Activated B cell treated with CpG ODN at 0.5 μM for 24 hours (primary cell): ENCODE measurements around the gene ZNF674. TPM values are rescaled to one million over a fixed set of nuclear protein-coding genes. Genes with fewer than 3 reads are reported as not detected.

Source experiments
- ATAC-seq: fragments of 200-7000 bp; cut with Tn5 transposase; one replicate; pipeline ENCODE4 v1.10.0; 2021; ENCODE audit warnings: low read depth, mild to moderate bottlenecking, moderate library complexity
- CTCF ChIA-PET: fragments of 350-600 bp; sonication (Branson Sonifier 250); formaldehyde crosslinking; loops from one replicate; lab custom pipeline; 2021; ENCODE audit warnings: antibody characterized with exemption; lab: Charles Lee
- POLR2A ChIA-PET: fragments of 350-600 bp; sonication (Branson Sonifier 250); formaldehyde crosslinking; loops from one replicate; lab custom pipeline; 2021; ENCODE audit warnings: antibody characterized with exemption; lab: Charles Lee
- DNase-seq: peaks from one replicate; pipeline ENCODE4 v3.0.0; 2022
- H3K27ac Mint-ChIP-seq: one replicate; pipeline ENCODE4 v1.8.0; 2020; ENCODE audit warnings: mixed read lengths
- H3K27me3 Mint-ChIP-seq: one replicate; pipeline ENCODE4 v1.8.0; 2021; ENCODE audit warnings: mixed read lengths
- H3K36me3 Mint-ChIP-seq: one replicate; pipeline ENCODE4 v1.8.0; 2021; ENCODE audit warnings: low read depth, mixed read lengths
- H3K4me1 Mint-ChIP-seq: one replicate; pipeline ENCODE4 v1.8.0; 2021; ENCODE audit warnings: mixed read lengths
- H3K4me3 Mint-ChIP-seq: one replicate; pipeline ENCODE4 v1.8.0; 2020; ENCODE audit warnings: mild to moderate bottlenecking, mixed read lengths
- H3K9me3 Mint-ChIP-seq: one replicate; pipeline ENCODE4 v1.8.0; 2020; ENCODE audit warnings: mixed read lengths
- intact Hi-C: fragments of 100-400 bp; cut with micrococcal nuclease; formaldehyde crosslinking; loops from one replicate; pipeline ENCODE4 v1.15.1; 2024
- total RNA-seq: library from RNA; stranded (reverse); gene quantifications from 2 replicates; pipeline ENCODE4 v1.2.3, GENCODE V29; 2022
- TF ChIP-seq, protein P1 (sequence below): fragments of 200-600 bp; IDR thresholded peaks from one replicate; pipeline ENCODE4 v1.8.0; 2022; ENCODE audit warnings: antibody characterized with exemption, mild to moderate bottlenecking

The ZNF674 gene
- total RNA-seq, 1 donor from 2014 or later: 1.6 TPM

GRCh38 chrX:46574774-46575381 is 29.7 kb upstream of the ZNF674 start:
- Mint-ChIP-seq H3K4me1 (peaks cover 52% of the 10 kb centered on the region), H3K36me3 (peaks cover 26% of the 10 kb centered on the region), H3K27ac (no peak overlapping the region), H3K4me3 (peak overlapping the region; percentile 85), H3K27me3 (no peaks in the 10 kb centered on the region), H3K9me3 (no peaks in the 10 kb centered on the region)
- peak; percentile 30 for DNase-seq
- intact Hi-C loops: loop anchor here (5.0 kb wide), 4 partner anchors 52 to 392 kb away; partner anchors contain the start of gene SLC9A7
- ChIA-PET CTCF (no interaction called here), POLR2A (interaction anchor here (0.8 to 1.0 kb wide), 2 partner anchors 61 to 67 kb away, joined by 3 to 4 read pairs; no protein-coding TSS in a partner anchor)
- ATAC-seq: peak; percentile 7
- TF ChIP-seq, protein P1, sequence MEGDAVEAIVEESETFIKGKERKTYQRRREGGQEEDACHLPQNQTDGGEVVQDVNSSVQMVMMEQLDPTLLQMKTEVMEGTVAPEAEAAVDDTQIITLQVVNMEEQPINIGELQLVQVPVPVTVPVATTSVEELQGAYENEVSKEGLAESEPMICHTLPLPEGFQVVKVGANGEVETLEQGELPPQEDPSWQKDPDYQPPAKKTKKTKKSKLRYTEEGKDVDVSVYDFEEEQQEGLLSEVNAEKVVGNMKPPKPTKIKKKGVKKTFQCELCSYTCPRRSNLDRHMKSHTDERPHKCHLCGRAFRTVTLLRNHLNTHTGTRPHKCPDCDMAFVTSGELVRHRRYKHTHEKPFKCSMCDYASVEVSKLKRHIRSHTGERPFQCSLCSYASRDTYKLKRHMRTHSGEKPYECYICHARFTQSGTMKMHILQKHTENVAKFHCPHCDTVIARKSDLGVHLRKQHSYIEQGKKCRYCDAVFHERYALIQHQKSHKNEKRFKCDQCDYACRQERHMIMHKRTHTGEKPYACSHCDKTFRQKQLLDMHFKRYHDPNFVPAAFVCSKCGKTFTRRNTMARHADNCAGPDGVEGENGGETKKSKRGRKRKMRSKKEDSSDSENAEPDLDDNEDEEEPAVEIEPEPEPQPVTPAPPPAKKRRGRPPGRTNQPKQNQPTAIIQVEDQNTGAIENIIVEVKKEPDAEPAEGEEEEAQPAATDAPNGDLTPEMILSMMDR: no peak

DNA sequence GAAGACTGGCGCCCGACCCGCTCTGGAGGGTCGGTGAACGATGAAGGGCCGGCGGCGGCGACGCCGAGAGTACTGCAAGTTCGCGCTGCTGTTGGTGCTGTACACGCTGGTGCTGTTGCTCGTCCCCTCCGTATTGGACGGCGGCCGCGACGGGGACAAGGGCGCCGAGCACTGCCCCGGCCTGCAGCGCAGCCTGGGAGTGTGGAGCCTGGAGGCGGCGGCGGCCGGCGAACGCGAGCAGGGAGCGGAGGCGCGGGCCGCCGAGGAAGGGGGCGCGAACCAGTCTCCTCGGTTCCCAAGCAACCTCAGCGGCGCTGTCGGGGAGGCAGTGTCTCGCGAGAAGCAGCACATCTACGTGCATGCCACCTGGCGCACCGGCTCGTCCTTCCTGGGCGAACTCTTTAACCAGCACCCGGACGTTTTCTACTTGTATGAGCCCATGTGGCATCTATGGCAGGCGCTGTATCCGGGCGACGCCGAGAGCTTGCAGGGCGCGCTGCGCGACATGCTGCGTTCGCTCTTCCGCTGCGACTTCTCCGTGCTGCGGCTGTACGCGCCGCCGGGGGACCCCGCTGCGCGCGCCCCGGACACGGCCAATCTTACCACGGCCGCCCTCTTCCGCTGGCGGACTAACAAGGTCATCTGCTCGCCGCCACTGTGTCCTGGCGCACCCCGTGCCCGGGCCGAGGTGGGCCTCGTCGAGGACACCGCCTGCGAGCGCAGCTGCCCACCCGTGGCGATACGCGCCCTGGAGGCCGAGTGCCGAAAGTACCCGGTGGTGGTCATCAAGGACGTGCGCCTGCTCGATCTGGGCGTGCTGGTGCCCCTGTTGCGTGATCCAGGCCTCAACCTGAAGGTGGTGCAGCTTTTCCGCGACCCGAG is 28.9 kb upstream of the ZNF674 start:
- Mint-ChIP-seq H3K9me3 (no peaks in the 10 kb centered on the region), H3K36me3 (peaks cover 21% of the 10 kb centered on the region), H3K4me1 (peaks cover 47% of the 10 kb centered on the region), H3K27ac (peak overlapping the region; percentile 91), H3K27me3 (no peaks in the 10 kb centered on the region), H3K4me3 (peak overlapping the region; percentile 85)
- CTCF ChIA-PET: no interaction called here
- DNase-seq: peak; percentile 46
- TF ChIP-seq, protein P1: no peak
- intact Hi-C loops: loop anchor here (1.0 to 5.0 kb wide), 6 partner anchors 53 to 393 kb away; partner anchors contain the start of gene SLC9A7
- ATAC-seq: peak; percentile 43
- POLR2A ChIA-PET: interaction anchor here (0.8 to 1.0 kb wide), 2 partner anchors 62 to 68 kb away, joined by 3 to 4 read pairs; no protein-coding TSS in a partner anchor

GRCh38 chrX:46573331-46573891 is 28.2 kb upstream of the ZNF674 start, which contains the start of gene CHST7:
Gene CHST7 (plus strand): TSS chrX:46573765. CDS start chrX:46573932, 167 bp downstream.
- ATAC-seq (peak; percentile 65), DNase-seq (peak; percentile 53)
- no peaks in the 10 kb centered on the region for H3K9me3 Mint-ChIP-seq
- H3K27me3 Mint-ChIP-seq: no peaks in the 10 kb centered on the region
- intact Hi-C loops: loop anchor here (1.0 to 5.0 kb wide), 6 partner anchors 54 to 394 kb away; partner anchors contain the start of gene SLC9A7
- ChIA-PET CTCF (interaction anchor here (1.1 to 1.9 kb wide), 4 partner anchors 11 to 223 kb away, joined by 3 to 15 read pairs (median 6); no protein-coding TSS in a partner anchor), POLR2A (interaction anchor here (1.0 to 3.5 kb wide), 5 partner anchors 11 to 185 kb away, joined by 3 to 46 read pairs (median 4); no protein-coding TSS in a partner anchor)
- peak within 1 kb of the TSS; percentile 85 for H3K4me3 Mint-ChIP-seq
- peaks cover 18% of the 10 kb centered on the region for H3K36me3 Mint-ChIP-seq
- H3K4me1 Mint-ChIP-seq: peaks cover 49% of the 10 kb centered on the region
- H3K27ac Mint-ChIP-seq: peak within 1 kb of the TSS; percentile 91
- TF ChIP-seq, protein P1: no peak

DNA sequence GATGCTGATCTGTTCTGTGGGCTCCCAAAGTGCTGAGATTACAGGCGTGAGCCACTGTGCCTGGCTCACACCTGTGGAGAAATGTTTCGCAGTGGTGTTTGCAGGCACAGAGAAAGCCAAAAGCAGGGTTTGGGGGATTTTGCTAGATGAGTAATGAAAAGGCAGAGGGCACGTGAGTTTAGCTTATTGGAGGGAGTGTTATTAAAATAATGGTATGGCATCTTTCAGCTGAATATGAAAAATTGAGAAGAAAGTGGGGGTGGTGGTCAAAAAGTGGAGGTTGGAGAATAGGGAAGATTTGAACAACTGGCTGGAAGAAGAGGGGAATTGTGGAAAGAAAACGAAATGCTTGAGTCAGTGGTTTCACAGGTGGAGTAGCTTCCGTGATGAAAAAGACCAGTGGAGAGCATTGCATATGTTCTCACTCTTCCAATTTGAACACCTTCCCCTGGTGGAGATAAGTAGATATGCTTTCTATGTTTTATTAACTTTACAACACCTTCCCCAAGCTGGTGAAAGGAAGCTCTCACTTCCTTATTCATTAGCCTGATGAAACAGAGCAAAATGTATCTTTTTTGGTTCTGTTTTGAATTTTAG is 27.2 kb upstream of the ZNF674 start:
- peaks cover 45% of the 10 kb centered on the region for H3K4me1 Mint-ChIP-seq
- TF ChIP-seq, protein P1: no peak
- peak; percentile 46 for ATAC-seq
- peak overlapping the region; percentile 85 for H3K4me3 Mint-ChIP-seq
- intact Hi-C loops: loop anchor here (1.0 to 5.0 kb wide), 7 partner anchors 10 to 395 kb away; partner anchors contain the start of genes SLC9A7 and ZNF674
- H3K27ac Mint-ChIP-seq: peak overlapping the region; percentile 91
- CTCF ChIA-PET: interaction anchor here (1.0 to 1.9 kb wide), 5 partner anchors 10 to 224 kb away, joined by 3 to 15 read pairs (median 6); no protein-coding TSS in a partner anchor
- H3K27me3 Mint-ChIP-seq: no peaks in the 10 kb centered on the region
- POLR2A ChIA-PET: interaction anchor here (0.5 to 3.5 kb wide), 8 partner anchors 10 to 186 kb away, joined by 3 to 46 read pairs (median 6); no protein-coding TSS in a partner anchor
- no peaks in the 10 kb centered on the region for H3K9me3 Mint-ChIP-seq
- peaks cover 10% of the 10 kb centered on the region for H3K36me3 Mint-ChIP-seq
- DNase-seq: no peak
